Ectodermal cell (in vitro differentiated cells): ENCODE results near the gene CFAP99.
A peak's percentile ranks its signal among the peaks of the same experiment; 100 is the strongest.

ENCODE experiments used
- H3K27ac ChIP-seq: 2 replicates; pipeline ENCODE4 v1.7.0; 2013; ENCODE audit warnings: mild to moderate bottlenecking, low read depth, low read length; ENCODE audit not compliant: insufficient read depth, poor library complexity, severe bottlenecking
- H3K27me3 ChIP-seq: 2 replicates; pipeline ENCODE4 v1.7.0; 2013; ENCODE audit warnings: mild to moderate bottlenecking, low read length; ENCODE audit not compliant: insufficient read depth, control insufficient read depth, poor library complexity, severe bottlenecking
- H3K36me3 ChIP-seq: one replicate; pipeline ENCODE4 v1.7.0; 2013; ENCODE audit warnings: low read length; ENCODE audit not compliant: control insufficient read depth, insufficient read depth
- H3K4me1 ChIP-seq: one replicate; pipeline ENCODE4 v1.7.0; 2013; ENCODE audit warnings: low read length; ENCODE audit not compliant: control insufficient read depth, insufficient read depth
- H3K4me3 ChIP-seq: 2 replicates; pipeline ENCODE4 v1.7.0; 2013; ENCODE audit warnings: low read depth, low read length, control low read depth; ENCODE audit not compliant: insufficient read depth
- H3K9me3 ChIP-seq: 2 replicates; pipeline ENCODE4 v1.7.0; 2013; ENCODE audit warnings: mild to moderate bottlenecking, low read length, moderate library complexity; ENCODE audit not compliant: control insufficient read depth
- WGBS, 2 experiments: methylation state at CpG; one replicate each; pipeline ENCODE4 v1.1.7; 2013; ENCODE audit warnings: missing lambda C conversion rate in 2 of 2; 5-methylcytosine and 5-hydroxymethylcytosine counted together

Gene CFAP99

DNA sequence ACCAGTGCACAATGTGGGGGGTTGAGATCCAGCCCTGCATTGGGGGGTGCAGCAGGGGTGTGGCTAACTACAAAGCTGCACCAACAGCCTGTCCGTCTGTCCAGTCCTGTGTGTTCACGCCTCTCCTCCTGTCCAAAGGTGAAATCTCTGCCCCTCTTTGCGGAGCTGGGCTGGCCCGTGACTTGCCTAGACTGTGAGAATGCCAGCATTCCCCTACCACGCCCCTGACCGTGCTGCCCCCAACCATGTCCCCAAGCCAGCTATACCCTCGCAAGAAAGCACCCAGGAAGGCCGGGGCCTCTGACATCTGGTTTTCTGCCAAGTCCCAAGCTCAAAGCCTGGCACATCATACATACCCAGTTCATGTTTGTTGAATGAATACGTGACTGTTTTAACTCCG is 19.5 kb upstream of the CFAP99 start:
- H3K4me1 ChIP-seq = peaks cover 20% of the 10 kb centered on the region
- H3K4me3 ChIP-seq = no peak overlapping the region
- no peaks in the 10 kb centered on the region for H3K36me3 ChIP-seq
- WGBS, 2 experiments = 94 to 96% methylated on average over 10 of the region's 10 CpGs
- no peaks in the 10 kb centered on the region for H3K9me3 ChIP-seq
- H3K27ac ChIP-seq = no peak overlapping the region
- H3K27me3 ChIP-seq = peaks cover 36% of the 10 kb centered on the region

GRCh38 chr4:2399631-2400190 is 19.0 kb upstream of the CFAP99 start:
- WGBS, 2 experiments = 84% methylated on average over 28 of the region's 28 CpGs
- no peaks in the 10 kb centered on the region for H3K36me3 ChIP-seq
- H3K4me1 ChIP-seq = peaks cover 20% of the 10 kb centered on the region
- H3K27me3 ChIP-seq = peaks cover 31% of the 10 kb centered on the region
- no peak overlapping the region for H3K4me3 ChIP-seq
- H3K9me3 ChIP-seq = no peaks in the 10 kb centered on the region
- no peak overlapping the region for H3K27ac ChIP-seq

GRCh38 chr4:2400841-2401609 is 17.7 kb upstream of the CFAP99 start:
- Histone ChIP-seq H3K4me3 (no peak overlapping the region), H3K9me3 (no peaks in the 10 kb centered on the region), H3K36me3 (no peaks in the 10 kb centered on the region), H3K27me3 (peaks cover 29% of the 10 kb centered on the region), H3K4me1 (peaks cover 20% of the 10 kb centered on the region), H3K27ac (no peak overlapping the region)
- WGBS, 2 experiments = 81 to 82% methylated on average over 15 of the region's 15 CpGs

GRCh38 chr4:2401610-2401983 is 17.2 kb upstream of the CFAP99 start:
- Histone ChIP-seq H3K27ac (no peak overlapping the region), H3K4me1 (peaks cover 20% of the 10 kb centered on the region), H3K9me3 (no peaks in the 10 kb centered on the region), H3K27me3 (peaks cover 29% of the 10 kb centered on the region), H3K4me3 (peak overlapping the region; percentile 5), H3K36me3 (no peaks in the 10 kb centered on the region)
- 55 to 58% methylated on average over 15 of the region's 15 CpGs for WGBS, 2 experiments

GRCh38 chr4:2402048-2402842 is 16.5 kb upstream of the CFAP99 start:
- Histone ChIP-seq H3K27ac (no peak overlapping the region), H3K4me3 (peak overlapping the region; percentile 5), H3K4me1 (peaks cover 20% of the 10 kb centered on the region), H3K36me3 (no peaks in the 10 kb centered on the region), H3K9me3 (no peaks in the 10 kb centered on the region), H3K27me3 (peaks cover 29% of the 10 kb centered on the region)
- WGBS, 2 experiments = 29 to 31% methylated on average over 27 of the region's 27 CpGs

DNA sequence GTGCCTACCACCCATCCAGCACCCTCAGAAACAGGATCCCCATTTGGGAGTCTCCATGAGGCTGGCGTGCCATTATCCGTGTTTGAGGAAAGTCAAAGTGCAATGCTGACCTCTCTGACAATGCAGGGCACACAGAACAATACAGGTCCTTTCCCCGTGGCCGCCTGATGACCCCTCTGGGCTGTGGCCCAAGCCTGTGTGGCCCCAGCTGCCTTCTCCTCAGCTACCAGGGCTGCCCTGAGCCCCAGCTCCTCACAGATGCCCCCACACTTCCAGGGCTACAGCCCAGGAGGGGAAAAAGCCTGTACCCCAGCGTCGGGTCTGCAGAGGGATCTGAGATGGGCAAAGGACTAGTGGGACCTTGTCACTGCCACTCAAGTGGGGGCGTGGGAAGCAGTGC is 15.8 kb upstream of the CFAP99 start:
- WGBS, 2 experiments = 80 to 89% methylated on average over 7 of the region's 7 CpGs
- Histone ChIP-seq H3K4me1 (peaks cover 20% of the 10 kb centered on the region), H3K9me3 (no peaks in the 10 kb centered on the region), H3K36me3 (no peaks in the 10 kb centered on the region), H3K27ac (no peak overlapping the region), H3K27me3 (peaks cover 29% of the 10 kb centered on the region), H3K4me3 (no peak overlapping the region)

GRCh38 chr4:2406406-2406805 is 12.3 kb upstream of the CFAP99 start:
- Histone ChIP-seq H3K27ac (no peak overlapping the region), H3K9me3 (no peaks in the 10 kb centered on the region), H3K36me3 (no peaks in the 10 kb centered on the region), H3K4me1 (peaks cover 18% of the 10 kb centered on the region), H3K27me3 (peaks cover 16% of the 10 kb centered on the region), H3K4me3 (no peak overlapping the region)
- WGBS, 2 experiments = 70 to 71% methylated on average over 10 of the region's 10 CpGs

DNA sequence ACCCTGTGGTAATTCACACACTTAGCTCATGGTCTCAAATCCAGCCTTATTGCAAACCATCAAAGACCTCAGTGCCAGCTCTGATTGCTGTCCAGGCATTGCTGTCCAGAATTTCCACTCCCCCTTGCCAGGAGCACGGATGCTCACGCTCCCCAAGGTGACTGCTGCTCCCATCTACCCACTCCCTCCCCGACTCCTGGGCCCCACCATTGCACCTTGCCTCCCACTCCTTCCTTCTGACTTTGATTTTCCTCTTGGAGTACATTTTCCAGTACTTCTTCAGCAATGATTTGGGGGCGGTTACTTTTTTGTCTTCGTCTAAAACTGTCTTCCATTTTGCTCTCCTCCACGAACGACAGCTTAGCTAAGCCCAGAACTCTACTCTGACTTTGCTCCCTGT is 11.8 kb upstream of the CFAP99 start:
- Histone ChIP-seq H3K27me3 (peaks cover 15% of the 10 kb centered on the region), H3K4me1 (peaks cover 13% of the 10 kb centered on the region), H3K4me3 (no peak overlapping the region), H3K9me3 (no peaks in the 10 kb centered on the region), H3K36me3 (no peaks in the 10 kb centered on the region), H3K27ac (no peak overlapping the region)
- 75 to 79% methylated on average over 7 of the region's 7 CpGs for WGBS, 2 experiments

DNA sequence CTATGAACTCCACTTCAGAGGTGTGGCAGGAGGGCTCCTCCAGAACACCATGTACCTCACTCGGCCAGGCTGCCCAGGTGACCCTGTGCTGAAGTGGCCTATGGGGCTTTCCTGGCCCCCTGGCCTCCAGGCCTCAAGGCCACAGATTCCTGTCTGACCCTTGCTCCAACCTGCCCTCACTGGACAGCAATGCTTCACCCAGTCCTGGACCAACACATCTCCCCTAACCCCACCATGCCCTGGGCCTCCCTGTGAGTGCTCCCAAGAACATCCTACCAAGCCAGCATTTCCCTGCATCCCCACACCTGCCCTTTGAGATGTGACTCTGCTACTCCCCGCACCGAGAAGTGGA is 10.8 kb upstream of the CFAP99 start:
- Histone ChIP-seq H3K4me1 (peaks cover 10% of the 10 kb centered on the region), H3K27me3 (peaks cover 20% of the 10 kb centered on the region), H3K36me3 (no peaks in the 10 kb centered on the region), H3K27ac (no peak overlapping the region), H3K4me3 (no peak overlapping the region), H3K9me3 (no peaks in the 10 kb centered on the region)
- 91 to 92% methylated on average over 3 of the region's 3 CpGs for WGBS, 2 experiments

DNA sequence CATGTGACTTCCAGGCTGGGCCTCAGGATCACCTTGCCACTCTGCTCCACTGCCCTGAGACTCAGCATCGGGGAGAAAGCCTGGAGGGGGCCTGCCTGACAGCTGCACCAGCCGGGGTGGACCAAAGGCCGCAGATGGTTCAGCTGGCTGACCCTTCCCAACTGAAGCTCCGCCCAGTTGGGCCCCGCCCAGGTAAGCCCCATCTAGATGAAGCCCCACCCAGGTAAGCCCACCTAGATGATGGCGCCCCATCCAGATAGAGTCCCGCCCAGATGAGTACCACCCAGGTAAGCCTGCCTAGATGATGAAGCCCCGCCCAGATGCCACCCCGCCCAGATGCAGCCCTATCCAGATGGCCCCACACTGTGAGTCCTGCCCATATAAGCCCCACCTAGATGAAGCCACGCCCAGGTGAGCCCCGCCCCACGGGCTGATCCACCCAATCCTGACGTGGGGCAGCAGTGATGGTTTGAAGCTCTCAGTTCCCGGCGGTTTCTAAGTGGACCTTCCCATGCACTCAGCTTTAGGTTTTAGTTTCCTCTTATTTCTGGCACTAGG is 10.3 kb upstream of the CFAP99 start:
- no peaks in the 10 kb centered on the region for H3K36me3 ChIP-seq
- H3K4me1 ChIP-seq = peaks cover 10% of the 10 kb centered on the region
- H3K27me3 ChIP-seq = peaks cover 20% of the 10 kb centered on the region
- no peak overlapping the region for H3K27ac ChIP-seq
- 89 to 90% methylated on average over 15 of the region's 15 CpGs for WGBS, 2 experiments
- H3K9me3 ChIP-seq = no peaks in the 10 kb centered on the region
- no peak overlapping the region for H3K4me3 ChIP-seq
